Activated CD8-positive, alpha-beta T cell treated with anti-CD3 and anti-CD28 coated beads for 36 hours (primary cell): ENCODE measurements around the gene BCAR1. TPM values are rescaled to one million over a fixed set of nuclear protein-coding genes. Genes with fewer than 3 reads are reported as not detected.

ENCODE experiments used
- ATAC-seq: fragments of 200-7000 bp; cut with Tn5 transposase; one replicate; pipeline ENCODE4 v1.10.0; 2021; ENCODE audit warnings: mild to moderate bottlenecking, moderate library complexity
- CTCF ChIA-PET: fragments of 350-600 bp; sonication (Branson Sonifier 250); formaldehyde crosslinking; loops from one replicate; lab custom pipeline; 2021; ENCODE audit warnings: antibody characterized with exemption; lab: Charles Lee
- POLR2A ChIA-PET: fragments of 350-600 bp; sonication (Branson Sonifier 250); formaldehyde crosslinking; loops from one replicate; lab custom pipeline; 2021; ENCODE audit warnings: antibody characterized with exemption; lab: Charles Lee
- DNase-seq: peaks from one replicate; pipeline ENCODE4 v3.0.0-alpha.2; 2020
- H3K27ac Mint-ChIP-seq: one replicate; pipeline ENCODE4 v1.8.0; 2021; ENCODE audit warnings: mild to moderate bottlenecking, mixed read lengths
- H3K27me3 Mint-ChIP-seq: one replicate; pipeline ENCODE4 v1.8.0; 2021; ENCODE audit warnings: mixed read lengths
- H3K36me3 Mint-ChIP-seq: one replicate; pipeline ENCODE4 v1.8.0; 2021; ENCODE audit warnings: low read depth, mixed read lengths
- H3K4me1 Mint-ChIP-seq: one replicate; pipeline ENCODE4 v1.8.0; 2021; ENCODE audit warnings: low read depth, mixed read lengths
- H3K4me3 Mint-ChIP-seq: one replicate; pipeline ENCODE4 v1.8.0; 2021; ENCODE audit warnings: mild to moderate bottlenecking, moderate library complexity, mixed read lengths
- H3K9me3 Mint-ChIP-seq: one replicate; pipeline ENCODE4 v1.8.0; 2021; ENCODE audit warnings: mixed read lengths
- CTCF ChIP-seq: fragments of 200-600 bp; IDR thresholded peaks from one replicate; pipeline ENCODE4 v1.8.0; 2022; ENCODE audit warnings: antibody characterized with exemption, mild to moderate bottlenecking
- intact Hi-C: fragments of 100-400 bp; cut with micrococcal nuclease; formaldehyde crosslinking; loops from one replicate; pipeline ENCODE4 v1.10.0; 2022
- total RNA-seq, 2 experiments: library from RNA; stranded (reverse); gene quantifications; one replicate each; pipeline ENCODE4 v1.2.3, GENCODE V29; 2021

The BCAR1 gene
- total RNA-seq, 2 experiments from 2014 or later: 0.34 to 0.87 TPM

- DNase-seq (no peak), ATAC-seq (no peak)
- TF ChIP-seq CTCF: no peak
- no peaks in the 10 kb centered on the region for H3K9me3 Mint-ChIP-seq
- no peaks in the 10 kb centered on the region for H3K36me3 Mint-ChIP-seq
- H3K27ac Mint-ChIP-seq: no peak overlapping the region
- intact Hi-C loops: no loop called here
- H3K4me3 Mint-ChIP-seq: no peak overlapping the region
- no peaks in the 10 kb centered on the region for H3K4me1 Mint-ChIP-seq
- ChIA-PET CTCF (interaction anchor here (3.4 kb wide), 1 partner anchor 10 kb away, joined by 21 read pairs; no protein-coding TSS in a partner anchor), POLR2A (no interaction called here)
- no peaks in the 10 kb centered on the region for H3K27me3 Mint-ChIP-seq
These were observed 62.5 kb downstream of the BCAR1 start for GRCh38 chr16:75188832-75189477.

GRCh38 chr16:75181630-75182029 lies 69.8 kb downstream of the BCAR1 start:
- intact Hi-C loops: no loop called here
- H3K4me3 Mint-ChIP-seq: no peak overlapping the region
- ATAC-seq (no peak), DNase-seq (no peak)
- H3K9me3 Mint-ChIP-seq: peaks cover 19% of the 10 kb centered on the region
- no peaks in the 10 kb centered on the region for H3K36me3 Mint-ChIP-seq
- peaks cover 1% of the 10 kb centered on the region for H3K27me3 Mint-ChIP-seq
- ChIA-PET CTCF (no interaction called here), POLR2A (no interaction called here)
- no peak overlapping the region for H3K27ac Mint-ChIP-seq
- TF ChIP-seq CTCF: no peak
- H3K4me1 Mint-ChIP-seq: no peaks in the 10 kb centered on the region

GRCh38 chr16:75179208-75179607 lies 72.2 kb downstream of the BCAR1 start:
- H3K27ac Mint-ChIP-seq: no peak overlapping the region

More at GRCh38 chr16:75179208-75179607, 72.2 kb downstream of the BCAR1 start:
- H3K4me3 Mint-ChIP-seq: no peak overlapping the region
- ATAC-seq (no peak), DNase-seq (no peak)
- H3K4me1 Mint-ChIP-seq: no peaks in the 10 kb centered on the region
- H3K27me3 Mint-ChIP-seq: peaks cover 1% of the 10 kb centered on the region
- TF ChIP-seq CTCF: no peak
- H3K36me3 Mint-ChIP-seq: no peaks in the 10 kb centered on the region
- POLR2A ChIA-PET: no interaction called here
- H3K9me3 Mint-ChIP-seq: peaks cover 32% of the 10 kb centered on the region
- intact Hi-C loops: no loop called here
- CTCF ChIA-PET: no interaction called here

Other genes with a start within 250 kb of the BCAR1 start
- gene LDHD, start 134.8 kb downstream of the BCAR1 start, total RNA-seq: not detected
- gene ZFP1, start 103.1 kb downstream of the BCAR1 start, total RNA-seq: 10 to 100 TPM; 19.8 to 23.9 TPM
- not detected for gene CTRB2, start 44.5 kb downstream of the BCAR1 start, total RNA-seq
- gene CTRB1, start 32.6 kb downstream of the BCAR1 start, total RNA-seq: not detected
- gene CFDP1, start 181.9 kb upstream of the BCAR1 start, total RNA-seq: 10 to 100 TPM; 34.7 to 39.9 TPM
- 10 to 100 TPM; 25.1 to 27.1 TPM for gene TMEM170A, start 213.1 kb upstream of the BCAR1 start, total RNA-seq
- gene CHST6, start 243.8 kb upstream of the BCAR1 start, total RNA-seq: not detected